Gastrocnemius medialis (tissue), 4 donors: ENCODE measurements around the gene PPP3CA.

Source experiments
- POLR2A ChIP-seq, 2 donors: fragments of 450-650 bp; IDR thresholded peaks; one replicate each; pipeline ENCODE4 v1.6.1; 2017; ENCODE audit warnings: antibody characterized with exemption in 2 of 2, mild to moderate bottlenecking in 2 of 2, moderate library complexity in 2 of 2
- TF ChIP-seq, protein P1 (sequence below), 5 experiments: fragments of 450-650 bp in 3 of 5; fragments of 200-600 bp in 2 of 5; sonication (generic) in 2 of 5; IDR thresholded peaks in 4 of 5; conservative IDR thresholded peaks in 1 of 5; 1 replicate in 4 of 5; 2 replicates in 1 of 5; pipeline ENCODE4 v1.5.1; 2016 to 2019; ENCODE audit warnings: antibody characterized with exemption in 5 of 5, mild to moderate bottlenecking in 3 of 5, moderate library complexity in 3 of 5

DNA sequence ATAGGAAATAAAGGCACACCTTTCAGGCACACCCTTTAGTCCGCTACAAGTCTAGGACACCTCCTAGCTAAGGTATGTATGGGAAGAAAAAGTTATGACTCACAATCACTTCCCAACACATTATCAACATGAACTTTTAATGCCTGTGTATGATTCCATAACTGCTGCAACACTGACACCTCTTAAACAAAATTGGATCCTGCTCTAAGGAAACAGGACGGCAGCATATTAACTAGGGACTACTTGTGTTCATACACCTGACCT lies 2.4 kb upstream of the PPP3CA start:
- TF ChIP-seq, protein P1, sequence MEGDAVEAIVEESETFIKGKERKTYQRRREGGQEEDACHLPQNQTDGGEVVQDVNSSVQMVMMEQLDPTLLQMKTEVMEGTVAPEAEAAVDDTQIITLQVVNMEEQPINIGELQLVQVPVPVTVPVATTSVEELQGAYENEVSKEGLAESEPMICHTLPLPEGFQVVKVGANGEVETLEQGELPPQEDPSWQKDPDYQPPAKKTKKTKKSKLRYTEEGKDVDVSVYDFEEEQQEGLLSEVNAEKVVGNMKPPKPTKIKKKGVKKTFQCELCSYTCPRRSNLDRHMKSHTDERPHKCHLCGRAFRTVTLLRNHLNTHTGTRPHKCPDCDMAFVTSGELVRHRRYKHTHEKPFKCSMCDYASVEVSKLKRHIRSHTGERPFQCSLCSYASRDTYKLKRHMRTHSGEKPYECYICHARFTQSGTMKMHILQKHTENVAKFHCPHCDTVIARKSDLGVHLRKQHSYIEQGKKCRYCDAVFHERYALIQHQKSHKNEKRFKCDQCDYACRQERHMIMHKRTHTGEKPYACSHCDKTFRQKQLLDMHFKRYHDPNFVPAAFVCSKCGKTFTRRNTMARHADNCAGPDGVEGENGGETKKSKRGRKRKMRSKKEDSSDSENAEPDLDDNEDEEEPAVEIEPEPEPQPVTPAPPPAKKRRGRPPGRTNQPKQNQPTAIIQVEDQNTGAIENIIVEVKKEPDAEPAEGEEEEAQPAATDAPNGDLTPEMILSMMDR (IDR thresholded peaks at IDR 0.05 in 4 of 5, conservative IDR thresholded peaks at IDR 0.05 in 1 of 5): no peak
- no peak for TF ChIP-seq POLR2A (IDR thresholded peaks at IDR 0.05)
